ENCODE results near the gene GLUD2.
A peak's percentile ranks its signal among the peaks of the same experiment; 100 is the strongest.
"Not testable (repeated sequence)": the region's sequence is repeated elsewhere in the genome, so short reads cannot be mapped to it uniquely, and the experiment has no call there.

Gene GLUD2

DNA sequence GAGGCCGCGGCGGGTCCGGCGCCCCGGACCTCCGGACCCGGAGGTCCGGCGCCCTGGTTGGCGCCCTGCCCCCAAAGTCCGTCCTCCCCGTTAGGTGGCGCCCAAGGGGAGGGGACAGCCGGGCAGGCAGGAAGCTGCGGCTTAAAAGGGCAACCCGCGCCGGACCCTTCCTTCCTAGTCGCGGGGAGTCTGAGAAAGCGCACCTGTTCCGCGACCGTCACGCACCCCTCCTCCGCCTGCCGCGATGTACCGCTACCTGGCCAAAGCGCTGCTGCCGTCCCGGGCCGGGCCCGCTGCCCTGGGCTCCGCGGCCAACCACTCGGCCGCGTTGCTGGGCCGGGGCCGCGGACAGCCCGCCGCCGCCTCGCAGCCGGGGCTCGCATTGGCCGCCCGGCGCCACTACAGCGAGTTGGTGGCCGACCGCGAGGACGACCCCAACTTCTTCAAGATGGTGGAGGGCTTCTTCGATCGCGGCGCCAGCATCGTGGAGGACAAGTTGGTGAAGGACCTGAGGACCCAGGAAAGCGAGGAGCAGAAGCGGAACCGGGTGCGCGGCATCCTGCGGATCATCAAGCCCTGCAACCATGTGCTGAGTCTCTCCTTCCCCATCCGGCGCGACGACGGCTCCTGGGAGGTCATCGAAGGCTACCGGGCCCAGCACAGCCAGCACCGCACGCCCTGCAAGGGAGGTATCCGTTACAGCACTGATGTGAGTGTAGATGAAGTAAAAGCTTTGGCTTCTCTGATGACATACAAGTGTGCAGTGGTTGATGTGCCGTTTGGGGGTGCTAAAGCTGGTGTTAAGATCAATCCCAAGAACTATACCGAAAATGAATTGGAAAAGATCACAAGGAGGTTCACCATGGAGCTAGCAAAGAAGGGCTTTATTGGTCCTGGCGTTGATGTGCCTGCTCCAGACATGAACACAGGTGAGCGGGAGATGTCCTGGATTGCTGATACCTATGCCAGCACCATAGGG lies at the start of gene GLUD2:
Gene GLUD2, plus strand, starts transcription at position 170 of the 979 bp plus-strand sequence. Its CDS starts 75 bp downstream, at position 245.
- H3K36me3 ChIP-seq (ENCODE audit: insufficient read depth, low read length); H3K4me1 ChIP-seq (ENCODE audit: insufficient read depth, low read length, poor library complexity, severe bottlenecking); H3K79me2 ChIP-seq (ENCODE audit: insufficient read depth, low read length); H3K4me3 ChIP-seq (ENCODE audit: low read length, poor library complexity, severe bottlenecking); H3K4me2 ChIP-seq (ENCODE audit: low read depth, low read length, poor library complexity, severe bottlenecking); H3K9ac ChIP-seq (ENCODE audit: low read depth, low read length, poor library complexity, severe bottlenecking); H2AFZ ChIP-seq (ENCODE audit: low read length); H3K9me3 ChIP-seq (ENCODE audit: insufficient read depth, low read depth, low read length); H3K9me2 ChIP-seq (replicated peaks; ENCODE audit: low read depth, low read length); H3K27me3 ChIP-seq (ENCODE audit: insufficient read depth, low read length, poor library complexity, severe bottlenecking); H3F3A ChIP-seq (ENCODE audit: low read depth); H4K20me1 ChIP-seq (ENCODE audit: insufficient read depth, low read length, poor library complexity, severe bottlenecking): not testable (repeated sequence)

DNA sequence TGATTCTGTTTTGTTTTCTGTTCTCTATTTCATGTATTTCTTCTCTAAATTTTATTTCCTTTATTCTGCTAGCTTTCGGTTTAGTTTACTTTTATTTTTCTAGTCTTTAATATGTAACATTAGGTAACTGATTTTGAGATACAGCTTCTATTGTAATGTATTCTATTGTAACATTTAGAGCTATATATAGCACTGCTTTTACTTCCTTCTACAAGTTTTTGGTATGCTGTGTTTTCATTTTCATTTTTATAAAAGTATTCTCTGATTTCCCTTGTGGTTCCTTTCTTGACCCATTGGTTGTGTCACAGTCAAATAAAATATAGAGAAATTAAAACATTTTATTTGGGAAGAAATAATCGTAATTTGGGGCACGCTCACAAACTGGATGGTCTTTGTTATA lies 48.0 kb upstream of the GLUD2 start:
- Histone ChIP-seq H3K4me2 (ENCODE audit: low read depth, low read length, poor library complexity, severe bottlenecking) (no peak overlapping the region), H3K9ac (ENCODE audit: low read depth, low read length, poor library complexity, severe bottlenecking) (no peak overlapping the region)

DNA sequence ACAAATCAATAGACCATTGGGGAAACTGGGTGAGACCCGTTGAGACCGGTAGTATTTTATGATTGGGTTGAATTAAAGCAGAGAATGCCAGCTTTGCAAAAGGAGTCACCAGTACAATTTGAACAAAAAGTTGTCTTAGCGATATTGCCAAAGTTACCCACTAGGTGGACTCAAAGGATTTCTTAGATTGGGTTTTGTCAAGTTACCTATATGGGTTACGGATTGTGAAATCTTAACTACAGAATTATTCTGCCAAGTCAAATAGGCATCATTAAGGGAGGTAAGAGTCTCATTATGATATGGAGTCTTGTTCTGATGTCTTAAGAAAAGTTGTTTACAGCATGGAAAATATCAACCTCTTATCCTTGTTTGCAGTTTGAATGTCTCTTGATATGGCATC lies 46.8 kb upstream of the GLUD2 start:
- Histone ChIP-seq H3K4me2 (ENCODE audit: low read depth, low read length, poor library complexity, severe bottlenecking) (no peak overlapping the region), H3F3A (ENCODE audit: low read depth) (no peaks in the 10 kb centered on the region), H3K79me2 (ENCODE audit: insufficient read depth, low read length) (no peaks in the 10 kb centered on the region), H3K9me2 (replicated peaks; ENCODE audit: low read depth, low read length) (no peaks in the 10 kb centered on the region), H3K4me3 (ENCODE audit: low read length, poor library complexity, severe bottlenecking) (no peak overlapping the region), H3K9ac (ENCODE audit: low read depth, low read length, poor library complexity, severe bottlenecking) (no peak overlapping the region), H3K9me3 (ENCODE audit: insufficient read depth, low read depth, low read length) (no peaks in the 10 kb centered on the region), H3K4me1 (ENCODE audit: insufficient read depth, low read length, poor library complexity, severe bottlenecking) (no peaks in the 10 kb centered on the region), H3K27me3 (ENCODE audit: insufficient read depth, low read length, poor library complexity, severe bottlenecking) (no peaks in the 10 kb centered on the region), H4K20me1 (ENCODE audit: insufficient read depth, low read length, poor library complexity, severe bottlenecking) (no peaks in the 10 kb centered on the region), H3K36me3 (ENCODE audit: insufficient read depth, low read length) (no peaks in the 10 kb centered on the region), H2AFZ (ENCODE audit: low read length) (no peak overlapping the region)
- no peak for TF ChIP-seq EZH2phosphoT487 (IDR thresholded peaks at IDR 0.05; ENCODE audit: borderline replicate concordance)
- TF ChIP-seq, protein P1, sequence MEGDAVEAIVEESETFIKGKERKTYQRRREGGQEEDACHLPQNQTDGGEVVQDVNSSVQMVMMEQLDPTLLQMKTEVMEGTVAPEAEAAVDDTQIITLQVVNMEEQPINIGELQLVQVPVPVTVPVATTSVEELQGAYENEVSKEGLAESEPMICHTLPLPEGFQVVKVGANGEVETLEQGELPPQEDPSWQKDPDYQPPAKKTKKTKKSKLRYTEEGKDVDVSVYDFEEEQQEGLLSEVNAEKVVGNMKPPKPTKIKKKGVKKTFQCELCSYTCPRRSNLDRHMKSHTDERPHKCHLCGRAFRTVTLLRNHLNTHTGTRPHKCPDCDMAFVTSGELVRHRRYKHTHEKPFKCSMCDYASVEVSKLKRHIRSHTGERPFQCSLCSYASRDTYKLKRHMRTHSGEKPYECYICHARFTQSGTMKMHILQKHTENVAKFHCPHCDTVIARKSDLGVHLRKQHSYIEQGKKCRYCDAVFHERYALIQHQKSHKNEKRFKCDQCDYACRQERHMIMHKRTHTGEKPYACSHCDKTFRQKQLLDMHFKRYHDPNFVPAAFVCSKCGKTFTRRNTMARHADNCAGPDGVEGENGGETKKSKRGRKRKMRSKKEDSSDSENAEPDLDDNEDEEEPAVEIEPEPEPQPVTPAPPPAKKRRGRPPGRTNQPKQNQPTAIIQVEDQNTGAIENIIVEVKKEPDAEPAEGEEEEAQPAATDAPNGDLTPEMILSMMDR (conservative IDR thresholded peaks at IDR 0.05; ENCODE audit: low read length): peak; percentile 44

More for the DNA sequence above, 48.0 kb upstream of the GLUD2 start:
- Histone ChIP-seq H2AFZ (ENCODE audit: low read length) (no peak overlapping the region), H3K9me3 (ENCODE audit: insufficient read depth, low read depth, low read length) (no peaks in the 10 kb centered on the region), H3K9me2 (replicated peaks; ENCODE audit: low read depth, low read length) (no peaks in the 10 kb centered on the region), H3F3A (ENCODE audit: low read depth) (no peaks in the 10 kb centered on the region), H4K20me1 (ENCODE audit: insufficient read depth, low read length, poor library complexity, severe bottlenecking) (no peaks in the 10 kb centered on the region), H3K27me3 (ENCODE audit: insufficient read depth, low read length, poor library complexity, severe bottlenecking) (no peaks in the 10 kb centered on the region), H3K36me3 (ENCODE audit: insufficient read depth, low read length) (no peaks in the 10 kb centered on the region), H3K79me2 (ENCODE audit: insufficient read depth, low read length) (no peaks in the 10 kb centered on the region), H3K4me1 (ENCODE audit: insufficient read depth, low read length, poor library complexity, severe bottlenecking) (no peaks in the 10 kb centered on the region), H3K4me3 (ENCODE audit: low read length, poor library complexity, severe bottlenecking) (no peak overlapping the region)
- TF ChIP-seq, protein P1 (conservative IDR thresholded peaks at IDR 0.05; ENCODE audit: low read length): no peak
- no peak for TF ChIP-seq EZH2phosphoT487 (IDR thresholded peaks at IDR 0.05; ENCODE audit: borderline replicate concordance)
